KMS-11 (cell line): ENCODE data around the gene AFG3L2.

Experiments used
- H2AFZ ChIP-seq: fragments of 200-600 bp; sonication (generic); 2 replicates; pipeline ENCODE4 v1.6.1; 2016; ENCODE audit warnings: antibody characterized with exemption, mixed run types, low read depth
- H3K27ac ChIP-seq: fragments of 200-600 bp; sonication (generic); 2 replicates; pipeline ENCODE4 v1.6.1; 2016; ENCODE audit warnings: mild to moderate bottlenecking, mixed run types
- H3K27me3 ChIP-seq: fragments of 200-600 bp; sonication (generic); 2 replicates; pipeline ENCODE4 v1.6.1; 2017; ENCODE audit warnings: mild to moderate bottlenecking, low read depth, mixed run types, moderate library complexity; ENCODE audit not compliant: insufficient read depth
- H3K36me3 ChIP-seq: fragments of 200-600 bp; sonication (generic); 2 replicates; pipeline ENCODE4 v1.6.1; 2017; ENCODE audit warnings: mild to moderate bottlenecking, mixed run types; ENCODE audit not compliant: insufficient read depth
- H3K4me1 ChIP-seq: fragments of 200-600 bp; sonication (generic); 2 replicates; pipeline ENCODE4 v1.6.1; 2016; ENCODE audit warnings: mild to moderate bottlenecking, low read depth, mixed run types; ENCODE audit not compliant: poor library complexity, severe bottlenecking
- H3K4me2 ChIP-seq: fragments of 200-600 bp; sonication (generic); 2 replicates; pipeline ENCODE4 v1.7.0; 2016; ENCODE audit warnings: mild to moderate bottlenecking, mixed run types
- H3K4me3 ChIP-seq: fragments of 200-600 bp; sonication (generic); IDR thresholded peaks from 2 replicates; pipeline ENCODE4 v1.6.1; 2017; ENCODE audit warnings: low read depth, low read length, mixed read lengths; ENCODE audit not compliant: insufficient read depth
- H3K79me2 ChIP-seq: fragments of 200-600 bp; sonication (generic); 2 replicates; pipeline ENCODE4 v1.6.1; 2016; ENCODE audit warnings: low read depth, mixed run types; ENCODE audit not compliant: insufficient read depth
- H3K9ac ChIP-seq: fragments of 200-600 bp; sonication (generic); 2 replicates; pipeline ENCODE4 v1.6.1; 2016; ENCODE audit warnings: mild to moderate bottlenecking, mixed run types
- H4K20me1 ChIP-seq: fragments of 200-600 bp; sonication (generic); 2 replicates; pipeline ENCODE4 v1.6.1; 2016; ENCODE audit warnings: mild to moderate bottlenecking, mixed run types; ENCODE audit not compliant: insufficient read depth
- CTCF ChIP-seq: fragments of 200-600 bp; sonication (generic); conservative IDR thresholded peaks from 2 replicates; pipeline ENCODE4 v1.6.1; 2017; ENCODE audit warnings: low read depth, mild to moderate bottlenecking, antibody characterized with exemption, low read length, moderate library complexity, mixed read lengths

Gene AFG3L2

GRCh38 chr18:12366784-12367183 is 10.2 kb downstream of the AFG3L2 start:
- no peaks in the 10 kb centered on the region for H4K20me1 ChIP-seq
- H3K4me3 ChIP-seq, result no peak overlapping the region
- H3K4me2 ChIP-seq, result no peak overlapping the region
- no peak overlapping the region for H2AFZ ChIP-seq
- H3K9ac ChIP-seq, result no peak overlapping the region
- H3K4me1 ChIP-seq, result peaks cover 6% of the 10 kb centered on the region
- H3K36me3 ChIP-seq, result peaks cover 4% of the 10 kb centered on the region; the same call in 1 of the 2 replicates
- no peak overlapping the region for H3K27ac ChIP-seq
- no peak for TF ChIP-seq CTCF
- no peaks in the 10 kb centered on the region for H3K27me3 ChIP-seq
- H3K79me2 ChIP-seq, result peaks cover 27% of the 10 kb centered on the region; the same call in 1 of the 2 replicates

- no peak overlapping the region for H3K4me3 ChIP-seq
- no peak for TF ChIP-seq CTCF
- H3K27ac ChIP-seq, result no peak overlapping the region
- H3K4me1 ChIP-seq, result peaks cover 7% of the 10 kb centered on the region
- no peaks in the 10 kb centered on the region for H3K27me3 ChIP-seq
- peaks cover 23% of the 10 kb centered on the region; the same call in 1 of the 2 replicates for H3K79me2 ChIP-seq
- H2AFZ ChIP-seq, result no peak overlapping the region
- H3K36me3 ChIP-seq, result peaks cover 4% of the 10 kb centered on the region; the same call in 1 of the 2 replicates
- H3K9ac ChIP-seq, result no peak overlapping the region
- no peak overlapping the region for H3K4me2 ChIP-seq
- no peaks in the 10 kb centered on the region for H4K20me1 ChIP-seq
These were observed 10.6 kb downstream of the AFG3L2 start for GRCh38 chr18:12366379-12366778.

GRCh38 chr18:12362473-12363174 is 14.4 kb downstream of the AFG3L2 start:
- no peak overlapping the region for H3K4me3 ChIP-seq
- no peaks in the 10 kb centered on the region for H4K20me1 ChIP-seq
- no peak overlapping the region for H3K4me2 ChIP-seq
- peaks cover 7% of the 10 kb centered on the region for H3K4me1 ChIP-seq
- TF ChIP-seq CTCF, result no peak
- H3K27ac ChIP-seq, result no peak overlapping the region
- H3K27me3 ChIP-seq, result no peaks in the 10 kb centered on the region
- H3K79me2 ChIP-seq, result no peaks in the 10 kb centered on the region
- H3K9ac ChIP-seq, result no peak overlapping the region
- H2AFZ ChIP-seq, result no peak overlapping the region
- H3K36me3 ChIP-seq, result peaks cover 7% of the 10 kb centered on the region

- no peak overlapping the region for H3K4me2 ChIP-seq
- peaks cover 7% of the 10 kb centered on the region for H3K4me1 ChIP-seq
- H3K79me2 ChIP-seq, result no peaks in the 10 kb centered on the region
- no peak overlapping the region for H3K4me3 ChIP-seq
- no peak overlapping the region for H3K27ac ChIP-seq
- H2AFZ ChIP-seq, result no peak overlapping the region
- no peak overlapping the region for H3K9ac ChIP-seq
- H4K20me1 ChIP-seq, result no peaks in the 10 kb centered on the region
- H3K27me3 ChIP-seq, result no peaks in the 10 kb centered on the region
- peaks cover 7% of the 10 kb centered on the region for H3K36me3 ChIP-seq
- no peak for TF ChIP-seq CTCF
These were observed 15.2 kb downstream of the AFG3L2 start for GRCh38 chr18:12361770-12362378.
